Adrenal gland (tissue), 5 donors: ENCODE measurements around the gene MISP.

Experiments
- CTCF ChIP-seq, 6 experiments: fragments of 450-650 bp in 4 of 6; fragments of 200-600 bp in 2 of 6; sonication (generic) in 1 of 6; IDR thresholded peaks; 1 replicate in 5 of 6; 2 replicates in 1 of 6; pipeline versions ENCODE4 v1.5.1 to v1.8.0; 2016 to 2021; ENCODE audit warnings: antibody characterized with exemption in 6 of 6, mild to moderate bottlenecking in 2 of 6, moderate library complexity in 1 of 6
- POLR2A ChIP-seq, 2 donors: fragments of 450-650 bp; IDR thresholded peaks; one replicate each; pipeline ENCODE4 v1.6.1; 2017; ENCODE audit warnings: antibody characterized with exemption in 2 of 2, mild to moderate bottlenecking in 2 of 2, moderate library complexity in 1 of 2
- donor health status: DM: no; HTN: no; CAD: no.

GRCh38 chr19:723714-724113 lies 27.2 kb upstream of the MISP start:
- no peak for TF ChIP-seq CTCF (IDR thresholded peaks at IDR 0.05)
- no peak for TF ChIP-seq POLR2A (IDR thresholded peaks at IDR 0.05)
